WTC11 (cell line): ENCODE data around the gene OGFOD1. TPM values are rescaled to one million over a fixed set of nuclear protein-coding genes. Genes with fewer than 3 reads are reported as not detected.

ENCODE experiments used
- ATAC-seq: fragments of 200-7000 bp; cut with Tn5 transposase; 2 replicates; pipeline ENCODE4 v1.10.0; 2021; ENCODE audit warnings: mild to moderate bottlenecking, moderate library complexity
- CTCF ChIA-PET: fragments of 300-600 bp; sonication (Branson Sonifier 250); formaldehyde crosslinking; loops from one replicate; lab custom pipeline; 2021; ENCODE audit warnings: antibody characterized with exemption; lab: Charles Lee
- POLR2A ChIA-PET: fragments of 350-600 bp; sonication (Branson Sonifier 250); formaldehyde crosslinking; loops from one replicate; lab custom pipeline; 2021; ENCODE audit warnings: antibody characterized with exemption; lab: Charles Lee
- DNase-seq: peaks from one replicate; pipeline ENCODE4 v3.0.0; 2021; ENCODE audit warnings: low spot score
- H3K27ac Mint-ChIP-seq: 2 replicates; pipeline ENCODE4 v1.8.0; 2021; ENCODE audit warnings: mixed read lengths
- H3K27me3 Mint-ChIP-seq: 2 replicates; pipeline ENCODE4 v1.8.0; 2021; ENCODE audit warnings: low read depth, mild to moderate bottlenecking, moderate library complexity, mixed read lengths
- H3K36me3 Mint-ChIP-seq: 2 replicates; pipeline ENCODE4 v1.8.0; 2021; ENCODE audit warnings: mixed read lengths
- H3K4me1 Mint-ChIP-seq: 2 replicates; pipeline ENCODE4 v1.8.0; 2022; ENCODE audit warnings: mixed read lengths
- H3K4me3 Mint-ChIP-seq: 2 replicates; pipeline ENCODE4 v1.8.0; 2021; ENCODE audit warnings: mild to moderate bottlenecking, moderate library complexity, mixed read lengths
- H3K9me3 Mint-ChIP-seq: 2 replicates; pipeline ENCODE4 v1.8.0; 2021; ENCODE audit warnings: mixed read lengths
- ATF2 ChIP-seq: sonication (generic); formaldehyde crosslinking; IDR thresholded peaks from 2 replicates; pipeline ENCODE4 v1.8.1; 2022; ENCODE audit warnings: low read depth, missing genetic modification reagents, borderline replicate concordance
- CTCF ChIP-seq: fragments of 200-600 bp; IDR thresholded peaks from 2 replicates; pipeline ENCODE4 v1.8.0; 2022; ENCODE audit warnings: antibody characterized with exemption
- E2F4 ChIP-seq: sonication (generic); formaldehyde crosslinking; IDR thresholded peaks from 2 replicates; pipeline ENCODE4 v1.8.1; 2022; ENCODE audit warnings: low read depth, mild to moderate bottlenecking, moderate library complexity, missing genetic modification reagents, borderline replicate concordance
- E2F5 ChIP-seq: sonication (generic); formaldehyde crosslinking; IDR thresholded peaks from 2 replicates; pipeline ENCODE4 v1.8.1; 2022; ENCODE audit warnings: mild to moderate bottlenecking, moderate library complexity, missing genetic modification reagents
- FOXP1 ChIP-seq: sonication (generic); formaldehyde crosslinking; IDR thresholded peaks from 2 replicates; pipeline ENCODE4 v1.8.0; 2022; ENCODE audit warnings: missing genetic modification reagents, mild to moderate bottlenecking, moderate library complexity, borderline replicate concordance
- GABPB1 ChIP-seq: sonication (generic); formaldehyde crosslinking; IDR thresholded peaks from 2 replicates; pipeline ENCODE4 v1.8.1; 2023; ENCODE audit warnings: mild to moderate bottlenecking, missing genetic modification reagents
- GRHL2 ChIP-seq: fragments of 250-450 bp; sonication (Bioruptor Pico); IDR thresholded peaks from 2 replicates; pipeline ENCODE4 v1.8.0; 2022; ENCODE audit warnings: mild to moderate bottlenecking, moderate library complexity; ENCODE audit not compliant: insufficient replicate concordance, severe bottlenecking
- NFYB ChIP-seq: sonication (generic); formaldehyde crosslinking; conservative IDR thresholded peaks from 2 replicates; pipeline ENCODE4 v1.8.0; 2022; ENCODE audit warnings: low read depth, missing genetic modification reagents
- SP1 ChIP-seq: sonication (generic); formaldehyde crosslinking; conservative IDR thresholded peaks from 2 replicates; pipeline ENCODE4 v1.8.1; 2022; ENCODE audit warnings: missing genetic modification reagents
- TCF7 ChIP-seq: sonication (generic); formaldehyde crosslinking; IDR thresholded peaks from 2 replicates; pipeline ENCODE4 v1.8.0; 2022; ENCODE audit warnings: mild to moderate bottlenecking, low read depth, missing genetic modification reagents, moderate library complexity
- TEAD4 ChIP-seq: sonication (generic); formaldehyde crosslinking; IDR thresholded peaks from 2 replicates; pipeline ENCODE4 v1.8.0; 2022; ENCODE audit warnings: mild to moderate bottlenecking, missing genetic modification reagents
- USF2 ChIP-seq: sonication (generic); formaldehyde crosslinking; IDR thresholded peaks from 2 replicates; pipeline ENCODE4 v1.8.1; 2023; ENCODE audit warnings: mild to moderate bottlenecking, missing genetic modification reagents, moderate library complexity
- ZBTB21 ChIP-seq: sonication (generic); formaldehyde crosslinking; IDR thresholded peaks from 2 replicates; pipeline ENCODE4 v1.8.1; 2023; ENCODE audit warnings: mild to moderate bottlenecking, missing genetic modification reagents, borderline replicate concordance
- ZBTB43 ChIP-seq: sonication (generic); formaldehyde crosslinking; IDR thresholded peaks from 2 replicates; pipeline ENCODE4 v1.8.1; 2023; ENCODE audit warnings: mild to moderate bottlenecking, missing genetic modification reagents
- ZNF416 ChIP-seq: fragments of 250-450 bp; sonication (Bioruptor Pico); IDR thresholded peaks from 2 replicates; pipeline ENCODE4 v1.9.0; 2021; ENCODE audit warnings: mild to moderate bottlenecking, inconsistent platforms
- ZNF425 ChIP-seq: fragments of 250-450 bp; sonication (Bioruptor Pico); conservative IDR thresholded peaks from 2 replicates; pipeline ENCODE4 v1.9.0; 2021; ENCODE audit warnings: mild to moderate bottlenecking
- total RNA-seq: library from RNA; stranded (reverse); gene quantifications from 3 replicates; pipeline ENCODE4 v1.2.3, GENCODE V29; 2021
- TF ChIP-seq, protein P1 (sequence below): fragments of 250-450 bp; sonication (Bioruptor Pico); IDR thresholded peaks from 2 replicates; pipeline ENCODE4 v1.9.0; 2021; ENCODE audit warnings: mild to moderate bottlenecking
- TF ChIP-seq, protein P2 (sequence below): sonication (generic); formaldehyde crosslinking; IDR thresholded peaks from 2 replicates; pipeline ENCODE4 v1.8.0; 2023; ENCODE audit warnings: missing genetic modification reagents

OGFOD1 gene
- total RNA-seq, 1 experiment from 2014 or later, result 50.5 TPM

DNA sequence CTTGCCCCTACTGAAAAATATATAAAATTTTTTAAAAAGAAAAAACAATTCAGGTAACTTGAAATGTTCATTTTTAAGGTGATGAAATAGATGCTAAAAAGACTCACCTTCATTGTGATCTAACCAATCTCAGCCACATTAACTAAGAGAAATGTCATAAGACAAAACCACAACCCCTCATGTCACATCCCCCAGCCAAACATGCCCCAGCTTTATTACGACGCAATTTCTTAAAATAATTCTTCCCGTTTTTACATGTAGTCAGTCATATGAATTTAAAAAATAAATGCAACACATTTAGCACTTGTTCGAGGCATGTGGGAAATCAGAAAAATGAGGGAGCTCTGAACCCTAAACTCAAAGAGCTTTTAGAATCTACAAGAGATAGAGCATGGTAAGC is 35.5 kb upstream of the OGFOD1 start:
- no peak overlapping the region for H3K27ac Mint-ChIP-seq
- H3K9me3 Mint-ChIP-seq, result 0 out of 2 replicates have a peak, but pooled peaks cover 7% of the 10 kb centered on the region
- no peak for ATAC-seq
- H3K4me1 Mint-ChIP-seq, result peaks cover 24% of the 10 kb centered on the region
- ChIA-PET POLR2A (no interaction called here), CTCF (no interaction called here)
- H3K36me3 Mint-ChIP-seq, result peaks cover 14% of the 10 kb centered on the region
- H3K4me3 Mint-ChIP-seq, result no peak overlapping the region
- H3K27me3 Mint-ChIP-seq, result no peaks in the 10 kb centered on the region
- TF ChIP-seq, protein P1, sequence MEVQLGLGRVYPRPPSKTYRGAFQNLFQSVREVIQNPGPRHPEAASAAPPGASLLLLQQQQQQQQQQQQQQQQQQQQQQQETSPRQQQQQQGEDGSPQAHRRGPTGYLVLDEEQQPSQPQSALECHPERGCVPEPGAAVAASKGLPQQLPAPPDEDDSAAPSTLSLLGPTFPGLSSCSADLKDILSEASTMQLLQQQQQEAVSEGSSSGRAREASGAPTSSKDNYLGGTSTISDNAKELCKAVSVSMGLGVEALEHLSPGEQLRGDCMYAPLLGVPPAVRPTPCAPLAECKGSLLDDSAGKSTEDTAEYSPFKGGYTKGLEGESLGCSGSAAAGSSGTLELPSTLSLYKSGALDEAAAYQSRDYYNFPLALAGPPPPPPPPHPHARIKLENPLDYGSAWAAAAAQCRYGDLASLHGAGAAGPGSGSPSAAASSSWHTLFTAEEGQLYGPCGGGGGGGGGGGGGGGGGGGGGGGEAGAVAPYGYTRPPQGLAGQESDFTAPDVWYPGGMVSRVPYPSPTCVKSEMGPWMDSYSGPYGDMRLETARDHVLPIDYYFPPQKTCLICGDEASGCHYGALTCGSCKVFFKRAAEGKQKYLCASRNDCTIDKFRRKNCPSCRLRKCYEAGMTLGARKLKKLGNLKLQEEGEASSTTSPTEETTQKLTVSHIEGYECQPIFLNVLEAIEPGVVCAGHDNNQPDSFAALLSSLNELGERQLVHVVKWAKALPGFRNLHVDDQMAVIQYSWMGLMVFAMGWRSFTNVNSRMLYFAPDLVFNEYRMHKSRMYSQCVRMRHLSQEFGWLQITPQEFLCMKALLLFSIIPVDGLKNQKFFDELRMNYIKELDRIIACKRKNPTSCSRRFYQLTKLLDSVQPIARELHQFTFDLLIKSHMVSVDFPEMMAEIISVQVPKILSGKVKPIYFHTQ (CRISPR knock-in tag), result no peak
- no peak for DNase-seq

DNA sequence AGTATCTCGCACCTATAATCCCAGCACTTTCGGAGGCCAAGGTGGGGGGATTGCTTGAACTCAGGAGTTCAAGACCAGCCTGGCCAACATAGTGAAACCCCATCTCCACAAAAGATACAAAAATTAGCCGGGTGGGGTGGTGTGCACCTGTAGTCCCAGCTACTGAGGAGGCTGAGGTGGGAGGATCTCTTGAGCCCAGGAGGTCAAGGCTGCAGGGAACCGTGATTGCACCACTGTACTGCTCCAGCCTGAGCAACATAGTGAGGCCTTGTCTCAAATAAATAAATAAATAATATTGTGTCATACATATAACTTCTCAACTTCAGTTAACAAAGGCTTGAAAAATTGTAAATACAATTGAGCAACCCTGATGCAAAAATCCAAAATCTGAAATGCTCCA is 34.2 kb upstream of the OGFOD1 start:
- DNase-seq, result no peak
- ATAC-seq, result no peak
- Mint-ChIP-seq H3K36me3 (peaks cover 5% of the 10 kb centered on the region), H3K27ac (no peak overlapping the region), H3K9me3 (no peaks in the 10 kb centered on the region), H3K4me1 (peaks cover 32% of the 10 kb centered on the region), H3K4me3 (no peak overlapping the region), H3K27me3 (no peaks in the 10 kb centered on the region)
- TF ChIP-seq USF2 (CRISPR knock-in tag), result no peak
- TF ChIP-seq TCF7 (CRISPR knock-in tag), result no peak
- no peak for TF ChIP-seq E2F4 (CRISPR knock-in tag)
- no peak for TF ChIP-seq FOXP1 (CRISPR knock-in tag)
- no peak for TF ChIP-seq ZBTB43 (CRISPR knock-in tag)
- no peak for TF ChIP-seq TEAD4 (CRISPR knock-in tag)
- TF ChIP-seq ZNF416 (CRISPR knock-in tag), result no peak
- no peak for TF ChIP-seq NFYB
- TF ChIP-seq CTCF, result no peak
- TF ChIP-seq ZNF425, result no peak
- no peak for TF ChIP-seq E2F5 (CRISPR knock-in tag)
- no peak for TF ChIP-seq GRHL2 (CRISPR knock-in tag)
- TF ChIP-seq GABPB1 (CRISPR knock-in tag), result no peak
- TF ChIP-seq ZBTB21 (CRISPR knock-in tag), result no peak
- no peak for TF ChIP-seq ATF2 (CRISPR knock-in tag)
- no peak for TF ChIP-seq SP1 (CRISPR knock-in tag)
- TF ChIP-seq, protein P2, sequence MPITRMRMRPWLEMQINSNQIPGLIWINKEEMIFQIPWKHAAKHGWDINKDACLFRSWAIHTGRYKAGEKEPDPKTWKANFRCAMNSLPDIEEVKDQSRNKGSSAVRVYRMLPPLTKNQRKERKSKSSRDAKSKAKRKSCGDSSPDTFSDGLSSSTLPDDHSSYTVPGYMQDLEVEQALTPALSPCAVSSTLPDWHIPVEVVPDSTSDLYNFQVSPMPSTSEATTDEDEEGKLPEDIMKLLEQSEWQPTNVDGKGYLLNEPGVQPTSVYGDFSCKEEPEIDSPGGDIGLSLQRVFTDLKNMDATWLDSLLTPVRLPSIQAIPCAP, result no peak
- POLR2A ChIA-PET, result no interaction called here
- CTCF ChIA-PET, result interaction anchor here (0.7 kb wide), 1 partner anchor 546 kb away, joined by 3 read pairs; no protein-coding TSS in a partner anchor
